Heart left ventricle (tissue), 16 donors: ENCODE data around the gene DLG1. TPM values are rescaled to one million over a fixed set of nuclear protein-coding genes. Genes with fewer than 3 reads are reported as not detected.

Source experiments
- ATAC-seq, 4 donors: fragments of 200-7000 bp; cut with Tn5 transposase; one replicate each; pipeline ENCODE4 v1.9.1; 2020 to 2022; ENCODE audit warnings: moderate library complexity in 4 of 4, mild to moderate bottlenecking in 3 of 4, moderate number of reproducible peaks in 1 of 4
- DNase-seq, 5 donors: peaks; one replicate each; pipeline ENCODE4 v3.0.0-alpha.2; 2020
- H3K27ac ChIP-seq, 12 donors: fragments of 200-600 bp; sonication (generic) in 4 of 12; one replicate each; pipeline versions ENCODE4 v1.5.0 to v1.8.0; 2016 to 2022; ENCODE audit warnings: mild to moderate bottlenecking in 2 of 12
- H3K27me3 ChIP-seq, 9 donors: fragments of 200-600 bp; sonication (generic) in 2 of 9; one replicate each; pipeline versions ENCODE4 v1.5.1 to v1.8.0; 2016 to 2022; ENCODE audit warnings: mild to moderate bottlenecking in 3 of 9
- H3K36me3 ChIP-seq, 9 donors: fragments of 200-600 bp; sonication (generic) in 2 of 9; one replicate each; pipeline versions ENCODE4 v1.5.0 to v1.8.0; 2018 to 2022; ENCODE audit warnings: mild to moderate bottlenecking in 2 of 9
- H3K4me1 ChIP-seq, 12 donors: fragments of 200-600 bp; sonication (generic) in 4 of 12; one replicate each; pipeline versions ENCODE4 v1.5.0 to v1.8.0; 2016 to 2022; ENCODE audit warnings: mild to moderate bottlenecking in 3 of 12
- H3K4me3 ChIP-seq, 12 donors: fragments of 200-600 bp; sonication (generic) in 4 of 12; one replicate each; pipeline versions ENCODE4 v1.5.0 to v1.8.0; 2017 to 2022; ENCODE audit warnings: mild to moderate bottlenecking in 9 of 12, moderate library complexity in 4 of 12
- H3K9me3 ChIP-seq, 12 donors: fragments of 200-600 bp; sonication (generic) in 4 of 12; one replicate each; pipeline versions ENCODE4 v1.5.0 to v1.8.0; 2016 to 2022; ENCODE audit warnings: mild to moderate bottlenecking in 1 of 12
- POLR2A ChIP-seq, 2 donors: fragments of 450-650 bp; IDR thresholded peaks; one replicate each; pipeline ENCODE4 v1.6.1; 2017; ENCODE audit warnings: antibody characterized with exemption in 2 of 2, mild to moderate bottlenecking in 2 of 2, moderate library complexity in 2 of 2
- WGBS, 4 donors: extraction: QIAGEN DNeasy Blood & Tissue Kit in 2 of 4; methylation state at CpG; one replicate each; pipeline versions ENCODE4 v1.1.5 to v1.1.7; 2013 to 2018; 5-methylcytosine and 5-hydroxymethylcytosine counted together
- intact Hi-C, 10 donors: fragments of 100-400 bp; cut with DNase I; formaldehyde crosslinking; loops; one replicate each; pipeline versions ENCODE4 v1.11.1 to v1.14.2; 2022
- polyA plus RNA-seq, 2 donors: library from polyadenylated mRNA; stranded (reverse); fragments of 200-250 nt; gene quantifications; one replicate each; pipeline ENCODE4 v1.2.3, GENCODE V29; 2013
- total RNA-seq, 9 donors: library from RNA; depleted of rRNA in 2 of 9; stranded (reverse); fragments of >200 nt in 2 of 9; fragmentation: NEBNext Ultra II Directional in 3 of 9; extraction: Animal tissue kit (Norgen Biotek cat#: 25700) in 3 of 9; gene quantifications; one replicate each; pipeline versions ENCODE4 v1.1.0 to v1.2.4, GENCODE V29; 2016 to 2023
- TF ChIP-seq, protein P1 (sequence below), 12 donors: fragments of 200-600 bp; sonication (generic) in 4 of 12; IDR thresholded peaks; one replicate each; pipeline versions ENCODE4 v1.5.0 to v1.8.0; 2018 to 2022; ENCODE audit warnings: antibody characterized with exemption in 12 of 12, mild to moderate bottlenecking in 5 of 12
- donor health status: ischemic (EF 13 %, LVEDD 7.1; RV severe dilation, severe dysfunction).
- donor health status: healthy with polysubstance abuse.
- donor health status: DM: no; HTN: yes; CAD: no.
- donor health status: DM: no; HTN: no; CAD: no.
- donor health status: ischemic (EF 25% LVEDD 6.9; RV normal size, moderate dysfunction).
- donor health status: ischemic (EF 25% LVEDD 5.7; RV mildly dilated, moderate dysfunction).
- donor health status: healthy.
- donor health status: DM: yes; HTN: yes; CAD: no.
- donor health status: ischemic (EF 35%, LVEDD 5.7; RV mildly dilated, moderate dysfunction).
- donor health status: nonischemic (EF 11% LVEDD 7.7; RV severe dilation, severe dysfunction).
- donor health status: DM: yes; HTN: yes; CAD: no.
- donor health status: PGD.
- donor health status: ischemic (EF 29% LVEDD 5.4; RV normal size, mild dysfunction).
- donor health status: nonischemic (EF 23%, LVEDD 6.1; RV moderate dilation, normal function).

DLG1 gene
- total and polyA plus RNA-seq, 11 donors, result 17.4 to 151 (median 63.6) TPM

DNA sequence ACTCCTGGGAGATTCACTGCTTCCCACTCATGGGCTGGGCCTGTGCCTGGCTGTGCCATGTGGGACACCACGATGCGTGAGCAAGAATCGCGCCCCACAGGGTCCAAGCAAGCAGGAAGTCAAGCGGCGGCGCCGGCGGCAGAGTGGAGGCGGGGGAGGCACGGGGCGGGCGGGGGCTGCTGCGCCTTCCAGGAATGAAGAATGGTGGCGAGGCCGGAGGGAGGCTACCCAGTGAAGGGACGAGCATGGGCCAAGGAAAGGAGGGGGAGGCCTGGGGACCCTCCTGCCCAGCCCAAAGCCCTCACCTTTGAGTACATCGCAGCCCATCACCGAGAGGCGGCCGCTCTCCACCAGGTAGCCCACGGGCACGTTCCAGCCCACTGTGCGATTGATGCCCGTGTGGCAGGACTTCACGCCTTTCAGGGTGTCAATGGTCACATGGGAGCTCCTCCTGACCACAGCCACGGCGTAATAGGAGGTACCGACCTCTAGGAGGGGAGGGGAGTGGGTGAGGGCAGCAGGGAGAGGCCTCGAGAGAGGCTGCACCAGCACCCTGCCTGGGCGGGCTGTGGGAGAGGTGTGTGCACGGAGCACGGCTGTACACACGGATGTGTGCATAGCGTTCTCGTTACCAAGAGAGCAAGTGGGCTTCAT lies 274.3 kb downstream of the DLG1 start:
- Histone ChIP-seq H3K9me3 (no peaks in the 10 kb centered on the region), H3K27ac (no peak overlapping the region), H3K4me1 (peaks cover 0 to 22% (median 7%) of the 10 kb centered on the region in 12 donors), H3K36me3 (no peaks in the 10 kb centered on the region), H3K4me3 (peak overlapping the region in 1 of 12 donors; percentile 2), H3K27me3 (peaks cover 0 to 10% (median 0%) of the 10 kb centered on the region in 9 donors)
- ATAC-seq, result no peak
- WGBS, 4 donors, result 72 to 86% (median 78%) methylated on average over 35 to 36 of the region's 36 CpGs
- intact Hi-C loops, result no loop called here
- TF ChIP-seq POLR2A (IDR thresholded peaks at IDR 0.05), result no peak
- TF ChIP-seq, protein P1, sequence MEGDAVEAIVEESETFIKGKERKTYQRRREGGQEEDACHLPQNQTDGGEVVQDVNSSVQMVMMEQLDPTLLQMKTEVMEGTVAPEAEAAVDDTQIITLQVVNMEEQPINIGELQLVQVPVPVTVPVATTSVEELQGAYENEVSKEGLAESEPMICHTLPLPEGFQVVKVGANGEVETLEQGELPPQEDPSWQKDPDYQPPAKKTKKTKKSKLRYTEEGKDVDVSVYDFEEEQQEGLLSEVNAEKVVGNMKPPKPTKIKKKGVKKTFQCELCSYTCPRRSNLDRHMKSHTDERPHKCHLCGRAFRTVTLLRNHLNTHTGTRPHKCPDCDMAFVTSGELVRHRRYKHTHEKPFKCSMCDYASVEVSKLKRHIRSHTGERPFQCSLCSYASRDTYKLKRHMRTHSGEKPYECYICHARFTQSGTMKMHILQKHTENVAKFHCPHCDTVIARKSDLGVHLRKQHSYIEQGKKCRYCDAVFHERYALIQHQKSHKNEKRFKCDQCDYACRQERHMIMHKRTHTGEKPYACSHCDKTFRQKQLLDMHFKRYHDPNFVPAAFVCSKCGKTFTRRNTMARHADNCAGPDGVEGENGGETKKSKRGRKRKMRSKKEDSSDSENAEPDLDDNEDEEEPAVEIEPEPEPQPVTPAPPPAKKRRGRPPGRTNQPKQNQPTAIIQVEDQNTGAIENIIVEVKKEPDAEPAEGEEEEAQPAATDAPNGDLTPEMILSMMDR (IDR thresholded peaks at IDR 0.05), result no peak
- peak in 1 of 5 donors; percentile 67 for DNase-seq

DNA sequence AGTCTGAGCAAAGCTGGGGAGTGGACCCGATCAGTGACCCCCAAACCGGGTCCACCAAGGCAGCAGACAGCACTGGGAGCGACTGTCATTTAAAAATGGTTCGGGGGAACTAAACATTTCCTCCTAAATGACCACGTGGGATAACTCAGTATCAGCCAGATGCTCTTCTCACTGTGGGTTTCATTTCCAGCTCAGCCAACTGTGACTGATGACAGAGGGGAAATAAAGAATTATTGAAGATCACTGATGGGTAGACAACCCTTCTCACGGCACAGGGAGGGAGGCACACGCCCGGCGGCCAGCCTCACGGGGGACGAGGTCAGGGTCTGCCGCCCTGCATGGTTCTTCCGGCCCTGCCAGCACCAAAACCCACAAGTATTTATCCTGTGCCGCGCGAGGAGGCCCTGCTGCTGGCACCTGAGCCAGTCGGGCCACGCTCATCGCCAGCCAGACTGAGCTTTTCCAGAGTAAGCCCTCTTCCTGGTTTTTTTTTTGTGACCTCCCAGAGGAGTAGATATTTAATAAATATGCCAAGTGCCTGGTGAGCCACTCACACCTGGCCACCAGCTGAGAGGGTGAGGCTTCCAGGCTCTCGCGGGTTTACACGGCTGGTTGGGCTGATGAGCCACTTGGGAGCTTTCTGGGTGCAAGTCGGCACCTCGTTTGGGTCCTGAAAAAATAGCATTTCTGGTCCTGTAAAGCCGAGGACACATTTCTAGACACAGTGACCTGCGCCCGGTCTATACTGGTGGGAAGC lies 275.0 kb downstream of the DLG1 start:
- H3K4me3 ChIP-seq, result peak overlapping the region in 4 of 12 donors; percentile 2 to 23 (median 17)
- H3K9me3 ChIP-seq, result no peaks in the 10 kb centered on the region
- no peaks in the 10 kb centered on the region for H3K36me3 ChIP-seq
- DNase-seq (peak in 1 of 5 donors; percentile 20), ATAC-seq (no peak)
- H3K27me3 ChIP-seq, result peaks cover 0 to 8% (median 0%) of the 10 kb centered on the region in 9 donors
- H3K4me1 ChIP-seq, result peaks cover 0 to 15% (median 1%) of the 10 kb centered on the region in 12 donors
- intact Hi-C loops, result no loop called here
- no peak for TF ChIP-seq POLR2A (IDR thresholded peaks at IDR 0.05)
- TF ChIP-seq, protein P1 (IDR thresholded peaks at IDR 0.05), result no peak
- no peak overlapping the region for H3K27ac ChIP-seq
- 54 to 70% (median 60%) methylated on average over 24 to 27 of the region's 27 CpGs for WGBS, 4 donors

- peaks cover 0 to 8% (median 0%) of the 10 kb centered on the region in 9 donors for H3K27me3 ChIP-seq
- peak in 1 of 5 donors; percentile 51 for DNase-seq
- H3K4me3 ChIP-seq, result peak overlapping the region in 3 of 12 donors; percentile 2 to 23 (median 18)
- no peak overlapping the region for H3K27ac ChIP-seq
- no peak for TF ChIP-seq POLR2A (IDR thresholded peaks at IDR 0.05)
- TF ChIP-seq, protein P1 (IDR thresholded peaks at IDR 0.05), result no peak
- peaks cover 0 to 13% (median 0%) of the 10 kb centered on the region in 12 donors for H3K4me1 ChIP-seq
- intact Hi-C loops, result no loop called here
- no peaks in the 10 kb centered on the region for H3K36me3 ChIP-seq
- no peak for ATAC-seq
- 31 to 52% (median 35%) methylated on average over 22 of the region's 22 CpGs for WGBS, 4 donors
- H3K9me3 ChIP-seq, result no peaks in the 10 kb centered on the region
These were observed 275.8 kb downstream of the DLG1 start for GRCh38 chr3:197022405-197023231.
